Measurements from ENCODE around the gene SUN2.

The SUN2 gene

DNA sequence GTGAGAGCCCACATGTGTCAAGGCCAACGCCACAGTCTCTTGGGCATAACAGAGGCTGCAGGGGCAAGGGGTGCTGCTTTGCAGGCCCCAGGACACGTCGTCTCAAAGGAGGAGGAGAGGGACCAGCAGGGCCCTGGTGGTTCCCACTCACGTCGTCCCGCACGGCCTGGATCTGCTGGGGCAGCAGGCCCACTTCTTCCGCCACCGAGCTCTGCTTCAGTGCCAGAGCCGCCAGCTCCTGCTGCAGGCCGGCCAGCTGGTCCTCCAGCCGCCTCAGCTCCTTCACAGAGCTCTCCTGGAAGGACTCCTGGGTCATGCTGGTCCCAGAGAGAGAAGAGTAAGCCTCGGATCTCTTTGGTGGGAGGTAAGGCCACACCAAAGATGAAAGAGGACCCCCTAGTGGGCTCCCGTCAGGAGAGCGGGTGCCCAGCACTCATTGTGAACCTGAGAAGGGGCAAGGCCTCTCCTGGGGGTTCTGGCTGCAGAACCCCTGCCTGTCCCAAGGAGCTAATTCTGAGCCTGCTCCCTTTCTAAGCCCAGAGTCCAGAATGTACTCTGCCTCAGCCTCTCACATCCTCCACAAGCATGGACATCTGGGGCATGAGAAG lies 15.6 kb downstream of the SUN2 start:
- no peak for DNase-seq
- H3K79me2 ChIP-seq (ENCODE audit: low read length), result peaks cover 56% of the 10 kb centered on the region

DNA sequence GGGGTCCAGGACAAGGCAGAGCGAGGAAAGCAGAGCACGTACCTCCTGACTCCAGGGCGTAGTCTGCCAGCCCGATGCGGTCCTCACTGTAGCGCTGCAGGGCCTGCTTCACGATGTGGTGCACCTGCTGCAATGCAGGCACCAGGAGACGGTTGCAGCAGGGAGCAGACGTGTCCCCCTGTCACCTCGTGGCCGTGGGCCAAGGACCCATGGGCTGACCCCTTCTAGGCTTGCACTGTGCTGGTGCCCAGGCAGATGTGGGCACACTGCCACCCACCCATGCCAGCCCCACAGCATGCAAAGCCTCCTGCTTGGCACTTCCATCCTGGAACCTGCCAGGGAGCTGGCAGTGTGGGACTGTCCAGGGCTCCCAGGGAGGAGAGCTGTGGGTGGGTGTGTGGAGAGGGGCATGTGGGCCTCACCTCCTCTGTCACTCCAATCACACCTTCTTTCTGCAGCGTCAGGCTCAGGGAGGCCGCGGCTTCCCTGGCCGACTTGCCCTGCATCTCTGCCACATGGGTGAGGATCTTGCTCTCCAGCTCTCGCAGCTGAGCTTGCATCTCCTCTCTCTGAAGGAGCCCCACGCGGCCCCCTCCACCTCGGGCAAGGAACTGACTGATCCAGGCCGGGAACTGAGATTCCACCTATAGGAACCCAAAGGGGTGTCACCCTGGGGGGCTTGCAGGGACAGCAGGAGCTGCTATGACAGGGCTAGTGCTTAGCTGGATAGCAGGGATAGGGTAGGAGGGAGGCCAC lies 16.3 kb downstream of the SUN2 start:
- H4K20me1 ChIP-seq (ENCODE audit: insufficient read depth, low read length), result no peaks in the 10 kb centered on the region
- no peak overlapping the region for H3K9ac ChIP-seq (ENCODE audit: low read length)
- H3K4me2 ChIP-seq (ENCODE audit: low read depth, low read length), result no peak overlapping the region
- no peak overlapping the region for H3K27ac ChIP-seq (ENCODE audit: low read length)
- H3F3A ChIP-seq (ENCODE audit: insufficient read depth, low read length), result peaks cover 43% of the 10 kb centered on the region
- peaks cover 22% of the 10 kb centered on the region for H3K36me3 ChIP-seq (replicated peaks; ENCODE audit: insufficient read depth, low read length)
- peaks cover 53% of the 10 kb centered on the region for H3K79me2 ChIP-seq (ENCODE audit: low read length)
- no peak for DNase-seq
- no peak overlapping the region for H2AFZ ChIP-seq (ENCODE audit: low read length)
- no peaks in the 10 kb centered on the region for H3K9me3 ChIP-seq (replicated peaks; ENCODE audit: insufficient read depth, low read length)
- peaks cover 7% of the 10 kb centered on the region; the same call in 1 of the 2 replicates for H3K4me1 ChIP-seq (ENCODE audit: low read length)
- no peaks in the 10 kb centered on the region for H3K27me3 ChIP-seq (replicated peaks; ENCODE audit: insufficient read depth, low read length)
- H3K9me2 ChIP-seq (replicated peaks; ENCODE audit: insufficient read depth, low read length), result no peaks in the 10 kb centered on the region
- TF ChIP-seq, protein P1, sequence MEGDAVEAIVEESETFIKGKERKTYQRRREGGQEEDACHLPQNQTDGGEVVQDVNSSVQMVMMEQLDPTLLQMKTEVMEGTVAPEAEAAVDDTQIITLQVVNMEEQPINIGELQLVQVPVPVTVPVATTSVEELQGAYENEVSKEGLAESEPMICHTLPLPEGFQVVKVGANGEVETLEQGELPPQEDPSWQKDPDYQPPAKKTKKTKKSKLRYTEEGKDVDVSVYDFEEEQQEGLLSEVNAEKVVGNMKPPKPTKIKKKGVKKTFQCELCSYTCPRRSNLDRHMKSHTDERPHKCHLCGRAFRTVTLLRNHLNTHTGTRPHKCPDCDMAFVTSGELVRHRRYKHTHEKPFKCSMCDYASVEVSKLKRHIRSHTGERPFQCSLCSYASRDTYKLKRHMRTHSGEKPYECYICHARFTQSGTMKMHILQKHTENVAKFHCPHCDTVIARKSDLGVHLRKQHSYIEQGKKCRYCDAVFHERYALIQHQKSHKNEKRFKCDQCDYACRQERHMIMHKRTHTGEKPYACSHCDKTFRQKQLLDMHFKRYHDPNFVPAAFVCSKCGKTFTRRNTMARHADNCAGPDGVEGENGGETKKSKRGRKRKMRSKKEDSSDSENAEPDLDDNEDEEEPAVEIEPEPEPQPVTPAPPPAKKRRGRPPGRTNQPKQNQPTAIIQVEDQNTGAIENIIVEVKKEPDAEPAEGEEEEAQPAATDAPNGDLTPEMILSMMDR (IDR thresholded peaks at IDR 0.05; ENCODE audit: low read length), result no peak
- TF ChIP-seq EZH2phosphoT487 (IDR thresholded peaks at IDR 0.05; ENCODE audit: low read length), result no peak
- no peak for TF ChIP-seq EZH2 (optimal IDR thresholded peaks at IDR 0.05; ENCODE audit: low read depth, low read length)
- no peak overlapping the region for H3K4me3 ChIP-seq (ENCODE audit: low read length)

More for the DNA sequence above, 15.6 kb downstream of the SUN2 start:
- H3K36me3 ChIP-seq (replicated peaks; ENCODE audit: insufficient read depth, low read length), result peaks cover 27% of the 10 kb centered on the region
- TF ChIP-seq, protein P1 (IDR thresholded peaks at IDR 0.05; ENCODE audit: low read length), result no peak
- TF ChIP-seq EZH2phosphoT487 (IDR thresholded peaks at IDR 0.05; ENCODE audit: low read length) (no peak), EZH2 (optimal IDR thresholded peaks at IDR 0.05; ENCODE audit: low read depth, low read length) (no peak)
- peaks cover 46% of the 10 kb centered on the region for H3F3A ChIP-seq (ENCODE audit: insufficient read depth, low read length)
- H3K4me3 ChIP-seq (ENCODE audit: low read length), result no peak overlapping the region
- H3K27ac ChIP-seq (ENCODE audit: low read length), result no peak overlapping the region
- H4K20me1 ChIP-seq (ENCODE audit: insufficient read depth, low read length), result no peaks in the 10 kb centered on the region
- no peak overlapping the region for H3K4me2 ChIP-seq (ENCODE audit: low read depth, low read length)
- no peak overlapping the region for H2AFZ ChIP-seq (ENCODE audit: low read length)
- no peaks in the 10 kb centered on the region for H3K9me3 ChIP-seq (replicated peaks; ENCODE audit: insufficient read depth, low read length)
- no peaks in the 10 kb centered on the region for H3K27me3 ChIP-seq (replicated peaks; ENCODE audit: insufficient read depth, low read length)
- H3K9ac ChIP-seq (ENCODE audit: low read length), result no peak overlapping the region
- peaks cover 7% of the 10 kb centered on the region; the same call in 1 of the 2 replicates for H3K4me1 ChIP-seq (ENCODE audit: low read length)
- no peaks in the 10 kb centered on the region for H3K9me2 ChIP-seq (replicated peaks; ENCODE audit: insufficient read depth, low read length)

DNA sequence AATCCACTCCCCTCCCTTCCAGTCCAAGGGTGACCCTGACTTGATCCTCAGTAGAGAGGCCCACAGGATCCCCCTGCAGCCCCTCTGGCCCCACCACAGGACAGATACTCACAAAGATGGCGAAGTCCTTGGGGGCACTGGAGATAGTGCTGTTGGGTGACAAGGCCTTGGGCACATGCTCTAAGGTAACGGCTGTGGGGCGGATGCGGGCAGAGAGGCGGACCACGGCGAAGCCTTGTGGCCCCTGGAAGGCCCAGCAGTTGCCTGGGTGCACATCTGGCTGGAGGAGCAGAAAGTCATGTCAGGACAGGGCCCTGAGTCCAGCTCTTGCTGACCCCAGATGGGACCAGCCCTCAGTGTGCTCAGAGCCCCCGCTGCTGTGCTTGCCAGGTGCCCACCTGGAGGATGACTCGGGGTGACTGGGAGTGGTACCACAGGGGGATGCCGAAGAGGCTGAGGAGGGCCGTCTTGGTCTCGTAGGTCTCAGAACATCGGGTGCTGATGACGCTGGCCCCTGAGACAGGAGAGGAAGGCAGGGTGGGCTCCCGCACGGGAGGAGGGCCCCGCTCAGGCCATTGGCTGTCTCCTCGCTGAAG lies 17.2 kb downstream of the SUN2 start:
- peaks cover 7% of the 10 kb centered on the region; the same call in 1 of the 2 replicates for H3K4me1 ChIP-seq (ENCODE audit: low read length)
- TF ChIP-seq EZH2phosphoT487 (IDR thresholded peaks at IDR 0.05; ENCODE audit: low read length) (no peak), EZH2 (optimal IDR thresholded peaks at IDR 0.05; ENCODE audit: low read depth, low read length) (no peak)
- TF ChIP-seq, protein P1 (IDR thresholded peaks at IDR 0.05; ENCODE audit: low read length), result no peak
- H3K9me3 ChIP-seq (replicated peaks; ENCODE audit: insufficient read depth, low read length), result no peaks in the 10 kb centered on the region
- no peak overlapping the region for H3K27ac ChIP-seq (ENCODE audit: low read length)
- H3K4me2 ChIP-seq (ENCODE audit: low read depth, low read length), result no peak overlapping the region
- H3F3A ChIP-seq (ENCODE audit: insufficient read depth, low read length), result peaks cover 51% of the 10 kb centered on the region
- H3K27me3 ChIP-seq (replicated peaks; ENCODE audit: insufficient read depth, low read length), result no peaks in the 10 kb centered on the region
- H4K20me1 ChIP-seq (ENCODE audit: insufficient read depth, low read length), result no peaks in the 10 kb centered on the region
- no peak overlapping the region for H3K9ac ChIP-seq (ENCODE audit: low read length)
- H3K9me2 ChIP-seq (replicated peaks; ENCODE audit: insufficient read depth, low read length), result no peaks in the 10 kb centered on the region
- DNase-seq, result no peak
- no peak overlapping the region for H2AFZ ChIP-seq (ENCODE audit: low read length)
- peaks cover 55% of the 10 kb centered on the region for H3K79me2 ChIP-seq (ENCODE audit: low read length)
- no peak overlapping the region for H3K4me3 ChIP-seq (ENCODE audit: low read length)
- peaks cover 22% of the 10 kb centered on the region for H3K36me3 ChIP-seq (replicated peaks; ENCODE audit: insufficient read depth, low read length)

Data from MM.1S (cell line).